ENCODE data around the gene PTPN7. TPM values are rescaled to one million over a fixed set of nuclear protein-coding genes. Genes with fewer than 3 reads are reported as not detected.

PTPN7 gene
- total RNA-seq, 1 experiment from 2014 or later, result not detected

- no peak for TF ChIP-seq CTCF (IDR thresholded peaks at IDR 0.05; ENCODE audit: unreplicated experiment)
- Mint-ChIP-seq H3K36me3 (ENCODE audit: insufficient read depth, unreplicated experiment) (peaks cover 50% of the 10 kb centered on the region), H3K27ac (ENCODE audit: unreplicated experiment) (no peak overlapping the region), H3K27me3 (ENCODE audit: unreplicated experiment) (no peaks in the 10 kb centered on the region), H3K9me3 (ENCODE audit: low read depth, unreplicated experiment) (no peaks in the 10 kb centered on the region), H3K4me1 (ENCODE audit: low read depth, unreplicated experiment) (peaks cover 10% of the 10 kb centered on the region), H3K4me3 (ENCODE audit: low read depth, unreplicated experiment) (no peak overlapping the region)
- CTCF ChIA-PET, result interaction anchor here (1.0 to 3.1 kb wide), 2 partner anchors 110 to 237 kb away, joined by 3 to 13 read pairs; no protein-coding TSS in a partner anchor
- DNase-seq, result no peak
- intact Hi-C loops (cut with micrococcal nuclease; ENCODE audit: unreplicated experiment), result no loop called here
- no TSS peak for BruUV-seq (replicated peaks)
Observed at GRCh38 chr1:202133001-202133400, 27.4 kb downstream of the PTPN7 start.

DNA sequence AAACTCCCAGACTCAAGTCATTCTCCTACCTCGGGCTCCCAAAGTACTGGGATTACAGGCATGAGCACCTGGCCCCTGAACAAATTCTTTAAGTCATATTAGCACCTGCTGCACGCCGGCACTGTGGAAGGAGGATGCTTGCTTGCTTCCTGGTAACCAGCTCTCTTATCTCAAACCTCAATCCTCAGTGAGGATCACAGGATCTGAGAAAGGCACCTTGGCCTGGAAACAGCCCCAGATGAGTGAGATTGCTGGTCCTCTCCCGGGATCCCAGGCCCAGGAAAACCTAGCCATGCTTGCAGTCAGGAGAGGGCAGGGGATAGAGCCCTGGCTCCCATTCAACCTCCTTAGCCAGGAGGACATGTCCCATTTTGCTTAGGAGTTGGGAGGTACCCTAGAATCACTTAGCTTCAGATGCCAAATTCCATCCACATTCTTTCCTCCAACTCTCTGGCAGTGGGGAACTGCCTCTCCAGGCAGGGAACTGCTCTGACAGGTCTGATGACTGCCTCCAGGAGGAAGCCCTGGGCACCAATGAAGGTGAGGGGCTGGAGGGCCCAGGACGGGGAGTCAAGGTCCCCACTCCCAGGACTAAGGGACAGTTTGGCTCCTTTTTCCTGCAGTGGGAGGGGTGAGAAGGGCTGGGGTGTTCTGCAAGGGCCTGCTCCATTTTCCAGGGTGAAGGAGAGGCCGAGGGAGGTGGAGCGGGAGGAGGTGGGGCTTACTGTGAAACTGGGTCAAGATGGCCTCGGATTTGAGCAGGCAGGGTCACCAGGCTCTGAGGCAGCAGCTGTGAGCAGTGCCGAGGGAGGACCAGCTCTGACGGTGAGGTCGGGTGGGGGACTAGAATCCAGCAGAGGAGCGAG lies 28.2 kb downstream of the PTPN7 start:
- no TSS peak for BruUV-seq (replicated peaks)
- TF ChIP-seq CTCF (IDR thresholded peaks at IDR 0.05; ENCODE audit: unreplicated experiment), result no peak
- Mint-ChIP-seq H3K4me1 (ENCODE audit: low read depth, unreplicated experiment) (peaks cover 10% of the 10 kb centered on the region), H3K36me3 (ENCODE audit: insufficient read depth, unreplicated experiment) (peaks cover 43% of the 10 kb centered on the region), H3K27me3 (ENCODE audit: unreplicated experiment) (no peaks in the 10 kb centered on the region), H3K9me3 (ENCODE audit: low read depth, unreplicated experiment) (no peaks in the 10 kb centered on the region), H3K4me3 (ENCODE audit: low read depth, unreplicated experiment) (no peak overlapping the region), H3K27ac (ENCODE audit: unreplicated experiment) (no peak overlapping the region)
- CTCF ChIA-PET, result interaction anchor here (0.7 to 1.0 kb wide), 2 partner anchors 63 to 109 kb away, joined by 3 to 4 read pairs; no protein-coding TSS in a partner anchor
- intact Hi-C loops (cut with micrococcal nuclease; ENCODE audit: unreplicated experiment), result no loop called here
- peak; percentile 20 for DNase-seq

DNA sequence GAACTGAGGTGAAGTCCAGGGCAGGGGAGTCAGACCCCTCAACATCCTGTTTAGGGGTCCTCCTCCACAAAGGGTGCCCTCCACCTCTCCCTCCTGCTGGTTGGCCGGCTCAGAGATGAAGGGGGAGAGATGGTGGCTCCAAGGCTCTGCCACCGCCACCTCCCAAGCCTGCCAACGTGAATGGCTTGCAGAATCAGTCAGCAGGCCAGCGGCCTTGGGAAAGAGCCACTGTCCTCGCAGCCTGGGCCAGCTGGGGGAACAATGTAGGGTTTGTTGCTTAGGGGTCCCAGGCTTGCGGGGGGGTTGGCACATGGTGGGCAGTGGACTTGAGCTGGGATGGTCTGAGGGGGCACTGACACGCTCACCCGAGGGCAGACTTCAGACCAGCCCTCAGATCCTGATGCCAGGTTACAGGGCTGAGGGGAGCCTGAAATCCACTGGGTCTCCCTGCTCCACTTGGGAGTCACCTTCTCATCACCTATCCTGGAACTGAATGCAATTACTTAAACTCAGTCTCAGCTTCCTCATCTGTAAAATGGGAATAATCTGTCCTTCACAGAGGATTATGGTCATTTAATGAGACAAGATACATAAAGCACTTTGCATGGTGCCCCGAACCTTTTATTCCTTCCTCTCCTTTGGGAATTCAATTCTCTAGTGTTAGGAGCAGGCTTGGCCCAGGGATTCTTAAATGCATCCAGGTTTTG lies 29.4 kb downstream of the PTPN7 start:
- H3K4me1 Mint-ChIP-seq (ENCODE audit: low read depth, unreplicated experiment), result peaks cover 10% of the 10 kb centered on the region
- intact Hi-C loops (cut with micrococcal nuclease; ENCODE audit: unreplicated experiment), result no loop called here
- BruUV-seq (replicated peaks), result no TSS peak
- no peaks in the 10 kb centered on the region for H3K9me3 Mint-ChIP-seq (ENCODE audit: low read depth, unreplicated experiment)
- no peak for TF ChIP-seq CTCF (IDR thresholded peaks at IDR 0.05; ENCODE audit: unreplicated experiment)
- H3K36me3 Mint-ChIP-seq (ENCODE audit: insufficient read depth, unreplicated experiment), result peaks cover 43% of the 10 kb centered on the region
- no peak for DNase-seq
- CTCF ChIA-PET, result interaction anchor here (0.7 to 1.4 kb wide), 2 partner anchors 62 to 124 kb away, joined by 4 read pairs; no protein-coding TSS in a partner anchor
- no peak overlapping the region for H3K4me3 Mint-ChIP-seq (ENCODE audit: low read depth, unreplicated experiment)
- H3K27me3 Mint-ChIP-seq (ENCODE audit: unreplicated experiment), result no peaks in the 10 kb centered on the region
- no peak overlapping the region for H3K27ac Mint-ChIP-seq (ENCODE audit: unreplicated experiment)

GRCh38 chr1:202130297-202130721 lies 30.1 kb downstream of the PTPN7 start:
- intact Hi-C loops (cut with micrococcal nuclease; ENCODE audit: unreplicated experiment), result no loop called here
- CTCF ChIA-PET, result interaction anchor here (1.4 kb wide), 1 partner anchor 123 kb away, joined by 4 read pairs; no protein-coding TSS in a partner anchor
- no peak for DNase-seq

More at GRCh38 chr1:202130297-202130721, 30.1 kb downstream of the PTPN7 start:
- no peak for TF ChIP-seq CTCF (IDR thresholded peaks at IDR 0.05; ENCODE audit: unreplicated experiment)
- Mint-ChIP-seq H3K27me3 (ENCODE audit: unreplicated experiment) (no peaks in the 10 kb centered on the region), H3K36me3 (ENCODE audit: insufficient read depth, unreplicated experiment) (peaks cover 43% of the 10 kb centered on the region), H3K4me3 (ENCODE audit: low read depth, unreplicated experiment) (no peak overlapping the region), H3K27ac (ENCODE audit: unreplicated experiment) (no peak overlapping the region), H3K4me1 (ENCODE audit: low read depth, unreplicated experiment) (peaks cover 10% of the 10 kb centered on the region), H3K9me3 (ENCODE audit: low read depth, unreplicated experiment) (no peaks in the 10 kb centered on the region)
- no TSS peak for BruUV-seq (replicated peaks)
